ENCODE measurements around the gene POLN.
"Not testable (repeated sequence)": the region's sequence is repeated elsewhere in the genome, so short reads cannot be mapped to it uniquely, and the experiment has no call there.

Gene POLN

GRCh38 chr4:2251073-2251794 lies 9.3 kb upstream of the POLN start:
- no peak for DNase-seq (ENCODE audit: low read depth)

- no peak for DNase-seq (ENCODE audit: low read depth)
Measured at GRCh38 chr4:2250357-2251072, 8.6 kb upstream of the POLN start.

GRCh38 chr4:2249526-2250356 lies 7.8 kb upstream of the POLN start:
- DNase-seq (ENCODE audit: low read depth): no peak

GRCh38 chr4:2248821-2249261 lies 6.9 kb upstream of the POLN start:
- DNase-seq (ENCODE audit: low read depth): no peak

- no peak for DNase-seq (ENCODE audit: low read depth)
Measured at GRCh38 chr4:2248044-2248780, 6.3 kb upstream of the POLN start.

- DNase-seq (ENCODE audit: low read depth): no peak
Measured at GRCh38 chr4:2247128-2248043, 5.5 kb upstream of the POLN start.

- DNase-seq (ENCODE audit: low read depth): no peak
Measured at GRCh38 chr4:2246384-2247127, 4.6 kb upstream of the POLN start.

GRCh38 chr4:2245787-2246275 lies 3.9 kb upstream of the POLN start:
- DNase-seq (ENCODE audit: low read depth): no peak

GRCh38 chr4:2245057-2245786 lies 3.3 kb upstream of the POLN start:
- no peak for DNase-seq (ENCODE audit: low read depth)

GRCh38 chr4:2243681-2244380 lies 1.9 kb upstream of the POLN start:
- DNase-seq (ENCODE audit: low read depth): peak; percentile 44

- DNase-seq (ENCODE audit: low read depth): no peak
Measured at GRCh38 chr4:2241003-2241402, 918 bp downstream of the POLN start.

- no peak for DNase-seq (ENCODE audit: low read depth)
Measured at GRCh38 chr4:2236944-2237666, 4.8 kb downstream of the POLN start.

- DNase-seq (ENCODE audit: low read depth): no peak
Measured at GRCh38 chr4:2231082-2231481, 10.8 kb downstream of the POLN start.

- no peak for DNase-seq (ENCODE audit: low read depth)
Measured at GRCh38 chr4:2226261-2226660, 15.7 kb downstream of the POLN start.

- DNase-seq (ENCODE audit: low read depth): no peak
Measured at GRCh38 chr4:2222838-2223237, 19.1 kb downstream of the POLN start.

- not testable (repeated sequence) for DNase-seq (ENCODE audit: low read depth)
Measured at GRCh38 chr4:2221378-2221777, 20.5 kb downstream of the POLN start.

GRCh38 chr4:2220016-2220630 lies 21.8 kb downstream of the POLN start:
- DNase-seq (ENCODE audit: low read depth): peak; percentile 52
